Ishikawa (cell line): Measurements from ENCODE around the gene IL1A.

Experiments
- EGR1 ChIP-seq: IDR thresholded peaks from 2 replicates; pipeline ENCODE4 v1.6.1; 2012
- FOXM1 ChIP-seq: IDR thresholded peaks from 2 replicates; pipeline ENCODE4 v1.6.1; 2012; ENCODE audit warnings: low read depth, borderline replicate concordance
- RAD21 ChIP-seq: IDR thresholded peaks from 2 replicates; pipeline ENCODE4 v1.6.1; 2012; ENCODE audit warnings: low read depth
- TAF1 ChIP-seq: IDR thresholded peaks from 2 replicates; pipeline ENCODE4 v1.6.1; 2012; ENCODE audit warnings: low read depth, mild to moderate bottlenecking
- YY1 ChIP-seq: IDR thresholded peaks from 2 replicates; pipeline ENCODE4 v1.6.1; 2012; ENCODE audit warnings: low read depth
- TF ChIP-seq, protein P1 (sequence below): IDR thresholded peaks from 2 replicates; pipeline ENCODE4 v1.6.1; 2012; ENCODE audit warnings: low read depth, mild to moderate bottlenecking
- TF ChIP-seq, protein P2 (sequence below): IDR thresholded peaks from 2 replicates; pipeline ENCODE4 v1.6.1; 2012

DNA sequence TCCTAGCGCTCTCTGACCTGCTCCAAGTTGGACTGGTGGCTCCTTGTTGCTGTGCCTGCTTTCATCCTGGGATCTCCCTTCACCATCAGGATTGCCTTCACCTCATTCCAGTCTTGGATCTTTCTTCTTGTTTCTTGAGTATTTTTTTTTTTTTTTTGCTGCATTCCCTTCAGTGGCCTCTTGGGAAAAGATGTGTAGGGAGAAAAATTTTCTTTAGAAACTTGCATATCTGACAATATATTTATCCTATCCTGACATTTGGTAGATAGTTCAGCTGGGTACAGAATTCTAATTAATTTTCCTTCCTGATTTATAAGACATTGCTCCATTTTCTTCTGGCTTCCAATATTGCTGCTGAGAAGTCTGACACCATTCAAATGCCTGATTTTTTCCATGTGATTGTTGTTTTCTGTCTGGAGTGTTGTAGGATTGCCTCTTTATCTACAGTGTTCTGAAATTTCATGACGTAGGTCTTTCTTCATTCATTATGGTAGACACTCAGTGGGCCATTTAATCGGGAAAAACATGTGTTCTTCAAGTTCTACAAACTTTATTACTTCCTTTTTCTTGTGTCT is 23.0 kb upstream of the IL1A start:
- TF ChIP-seq, protein P1, sequence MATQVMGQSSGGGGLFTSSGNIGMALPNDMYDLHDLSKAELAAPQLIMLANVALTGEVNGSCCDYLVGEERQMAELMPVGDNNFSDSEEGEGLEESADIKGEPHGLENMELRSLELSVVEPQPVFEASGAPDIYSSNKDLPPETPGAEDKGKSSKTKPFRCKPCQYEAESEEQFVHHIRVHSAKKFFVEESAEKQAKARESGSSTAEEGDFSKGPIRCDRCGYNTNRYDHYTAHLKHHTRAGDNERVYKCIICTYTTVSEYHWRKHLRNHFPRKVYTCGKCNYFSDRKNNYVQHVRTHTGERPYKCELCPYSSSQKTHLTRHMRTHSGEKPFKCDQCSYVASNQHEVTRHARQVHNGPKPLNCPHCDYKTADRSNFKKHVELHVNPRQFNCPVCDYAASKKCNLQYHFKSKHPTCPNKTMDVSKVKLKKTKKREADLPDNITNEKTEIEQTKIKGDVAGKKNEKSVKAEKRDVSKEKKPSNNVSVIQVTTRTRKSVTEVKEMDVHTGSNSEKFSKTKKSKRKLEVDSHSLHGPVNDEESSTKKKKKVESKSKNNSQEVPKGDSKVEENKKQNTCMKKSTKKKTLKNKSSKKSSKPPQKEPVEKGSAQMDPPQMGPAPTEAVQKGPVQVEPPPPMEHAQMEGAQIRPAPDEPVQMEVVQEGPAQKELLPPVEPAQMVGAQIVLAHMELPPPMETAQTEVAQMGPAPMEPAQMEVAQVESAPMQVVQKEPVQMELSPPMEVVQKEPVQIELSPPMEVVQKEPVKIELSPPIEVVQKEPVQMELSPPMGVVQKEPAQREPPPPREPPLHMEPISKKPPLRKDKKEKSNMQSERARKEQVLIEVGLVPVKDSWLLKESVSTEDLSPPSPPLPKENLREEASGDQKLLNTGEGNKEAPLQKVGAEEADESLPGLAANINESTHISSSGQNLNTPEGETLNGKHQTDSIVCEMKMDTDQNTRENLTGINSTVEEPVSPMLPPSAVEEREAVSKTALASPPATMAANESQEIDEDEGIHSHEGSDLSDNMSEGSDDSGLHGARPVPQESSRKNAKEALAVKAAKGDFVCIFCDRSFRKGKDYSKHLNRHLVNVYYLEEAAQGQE = no peak
- TF ChIP-seq RAD21 (no peak), TAF1 (no peak), EGR1 (no peak), YY1 (no peak), FOXM1 (no peak)
- TF ChIP-seq, protein P2, sequence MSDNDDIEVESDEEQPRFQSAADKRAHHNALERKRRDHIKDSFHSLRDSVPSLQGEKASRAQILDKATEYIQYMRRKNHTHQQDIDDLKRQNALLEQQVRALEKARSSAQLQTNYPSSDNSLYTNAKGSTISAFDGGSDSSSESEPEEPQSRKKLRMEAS = no peak
